AG08396 (cell line): ENCODE data around the gene SYTL3.

Experiments used
- DNase-seq: peaks from one replicate; pipeline ENCODE4 v3.0.0; 2012; ENCODE audit warnings: low spot score, mixed read lengths

SYTL3 gene

DNA sequence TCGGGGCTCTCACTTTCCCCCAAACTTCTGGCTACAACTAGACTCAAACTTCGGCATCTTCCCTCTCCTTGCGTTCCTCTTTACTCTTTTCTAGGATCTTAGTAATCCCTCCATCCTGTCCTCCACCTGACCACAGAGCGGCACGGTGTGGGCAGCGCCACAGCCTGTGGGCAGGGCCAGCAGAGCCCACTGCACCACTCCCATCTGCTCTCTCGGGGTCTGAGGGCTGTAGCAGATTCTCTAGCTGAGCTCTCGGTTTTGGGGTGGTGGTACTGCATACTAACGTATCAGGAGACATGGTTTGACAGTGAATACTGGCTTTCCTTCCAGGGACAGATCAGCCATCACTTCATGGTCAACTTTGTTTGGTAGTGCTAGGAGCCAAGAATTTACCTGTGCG, 111.9 kb downstream of the SYTL3 start:
- no peak for DNase-seq

GRCh38 chr6:158762787-158763433, 113.1 kb downstream of the SYTL3 start:
- DNase-seq: no peak

DNA sequence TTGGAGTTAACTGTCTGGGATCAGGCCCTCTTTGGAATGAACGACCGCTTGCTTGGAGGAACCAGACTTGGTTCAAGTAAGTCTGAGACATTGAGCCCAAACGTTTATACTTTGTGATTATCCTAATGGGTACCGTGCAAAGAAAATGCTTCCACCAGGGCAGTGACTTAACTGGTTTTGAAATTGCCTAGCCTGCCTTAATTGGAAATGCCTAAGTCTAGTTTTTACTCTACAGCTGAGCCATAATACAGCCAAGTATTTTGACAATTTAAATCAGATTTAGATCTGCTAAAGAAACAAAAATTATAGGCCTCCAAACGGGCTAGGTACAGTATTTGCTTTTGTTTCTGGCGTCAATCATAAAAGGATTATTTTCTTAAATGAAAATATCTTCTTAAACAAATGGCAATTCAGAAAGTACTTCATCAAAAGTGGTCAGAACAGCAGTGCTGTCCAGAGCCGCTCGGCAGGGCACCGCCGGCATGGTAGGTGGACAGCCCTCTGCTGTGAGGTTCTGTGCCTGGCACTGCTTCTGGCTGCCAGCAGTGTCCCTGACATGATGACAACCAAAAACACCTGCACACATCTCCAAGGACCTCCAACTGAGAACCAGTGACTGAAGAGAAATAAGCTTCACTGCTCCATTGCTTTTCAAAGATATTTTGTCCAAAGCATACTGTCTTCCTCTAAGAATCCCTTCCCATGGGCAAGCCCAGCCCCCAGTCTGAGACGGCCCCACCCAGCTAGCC, 113.8 kb downstream of the SYTL3 start:
- no peak for DNase-seq

DNA sequence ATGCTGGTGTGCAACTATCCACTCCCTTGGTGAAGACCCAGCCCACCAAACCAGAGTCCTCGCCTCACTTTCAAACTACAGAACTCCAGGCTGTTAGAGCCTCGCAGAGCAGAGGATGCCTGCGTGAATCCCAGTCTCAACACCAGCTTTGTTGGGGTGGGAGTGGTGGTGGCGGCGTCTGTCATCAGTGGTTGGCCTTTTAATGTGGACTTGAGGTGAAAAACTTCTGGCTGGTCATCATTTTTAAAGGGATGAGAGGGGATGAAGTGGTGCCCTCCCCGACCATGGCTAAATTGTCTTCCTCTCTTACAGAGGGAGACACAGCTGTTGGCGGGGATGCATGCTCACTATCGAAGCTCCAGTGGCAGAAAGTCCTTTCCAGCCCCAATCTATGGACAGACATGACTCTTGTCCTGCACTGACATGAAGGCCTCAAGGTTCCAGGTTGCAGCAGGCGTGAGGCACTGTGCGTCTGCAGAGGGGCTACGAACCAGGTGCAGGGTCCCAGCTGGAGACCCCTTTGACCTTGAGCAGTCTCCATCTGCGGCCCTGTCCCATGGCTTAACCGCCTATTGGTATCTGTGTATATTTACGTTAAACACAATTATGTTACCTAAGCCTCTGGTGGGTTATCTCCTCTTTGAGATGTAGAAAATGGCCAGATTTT, 114.5 kb downstream of the SYTL3 start:
- no peak for DNase-seq

DNA sequence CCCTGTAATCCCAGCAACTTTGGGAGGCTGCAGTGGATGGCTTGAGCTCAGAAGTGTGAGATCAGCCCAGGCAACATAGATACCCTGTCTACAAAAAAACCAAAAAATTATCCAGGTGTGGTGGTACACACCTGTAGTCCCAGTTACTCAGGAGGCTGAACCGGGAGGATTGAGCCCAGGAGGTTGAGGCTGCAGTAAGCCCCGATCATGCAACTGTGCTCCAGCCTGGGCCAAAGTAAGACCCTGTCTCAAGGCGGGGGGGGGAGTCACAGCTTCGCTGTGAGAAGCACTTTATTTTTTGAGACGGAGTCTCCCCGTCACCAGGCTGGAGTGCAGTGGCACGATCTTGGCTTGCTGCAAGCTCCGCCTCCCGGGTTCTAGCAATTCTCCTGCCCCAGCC, 115.1 kb downstream of the SYTL3 start:
- DNase-seq: no peak

GRCh38 chr6:158765499-158766068, 115.7 kb downstream of the SYTL3 start:
- no peak for DNase-seq

DNA sequence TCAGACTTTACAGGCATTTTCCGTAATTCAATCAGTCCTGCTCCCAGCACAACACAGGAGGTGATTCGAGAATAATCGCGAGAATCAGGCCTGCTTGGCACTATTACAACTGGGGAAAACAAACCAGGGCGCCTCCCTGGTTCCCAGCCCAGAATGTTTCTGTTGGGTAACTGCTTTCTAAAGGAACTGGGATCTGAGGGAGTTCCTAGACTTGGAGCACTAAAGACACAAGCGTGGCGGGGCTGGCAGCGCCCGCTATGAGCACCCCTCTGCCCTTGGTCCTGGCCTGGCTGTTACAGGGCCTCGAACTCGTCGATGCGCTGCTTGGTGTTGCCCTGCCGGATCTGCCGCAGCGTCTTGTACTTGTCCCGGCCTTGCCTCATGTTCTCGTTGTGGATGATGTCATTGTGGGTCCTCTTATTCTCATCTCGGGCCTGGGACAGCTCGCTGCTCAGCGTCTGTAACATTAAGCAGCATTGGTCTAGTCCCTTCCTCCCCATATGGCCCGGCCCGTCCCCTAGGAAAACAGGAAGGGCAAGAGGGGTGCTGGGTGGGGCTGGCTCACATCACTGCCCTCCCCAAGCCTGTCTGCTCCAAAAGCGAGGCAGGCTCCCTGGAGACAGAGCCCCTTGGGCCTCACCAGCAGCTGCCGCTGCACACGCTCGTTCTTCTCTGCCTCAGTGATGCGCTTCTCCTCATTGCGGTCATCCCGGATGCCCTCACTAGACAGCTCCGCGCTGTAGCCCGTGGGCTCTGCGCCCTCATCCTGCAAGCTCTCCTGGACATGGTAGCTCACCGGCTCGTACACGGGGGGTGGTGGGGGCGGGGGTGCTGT, 117.0 kb downstream of the SYTL3 start:
- DNase-seq: no peak

DNA sequence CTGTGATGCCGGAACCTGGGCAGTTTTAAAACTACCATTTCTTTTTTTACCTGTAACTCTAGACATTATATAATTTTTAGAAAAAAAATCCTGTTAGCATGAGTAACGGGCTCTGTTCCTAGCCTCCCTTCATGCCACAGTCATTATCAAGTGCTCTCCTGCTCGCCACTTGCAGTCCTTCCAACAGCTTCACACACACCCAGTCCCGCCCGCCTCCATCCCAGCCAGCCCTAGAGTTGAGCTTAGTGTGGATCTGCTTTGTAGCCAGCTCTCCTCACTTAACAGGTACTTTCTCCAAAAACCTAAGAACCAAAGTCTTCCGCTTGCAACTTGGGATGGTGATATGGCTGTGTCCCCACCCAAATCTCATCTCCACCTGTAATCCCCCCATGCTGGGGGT, 117.9 kb downstream of the SYTL3 start:
- no peak for DNase-seq

GRCh38 chr6:158768436-158768835, 118.6 kb downstream of the SYTL3 start:
- no peak for DNase-seq

DNA sequence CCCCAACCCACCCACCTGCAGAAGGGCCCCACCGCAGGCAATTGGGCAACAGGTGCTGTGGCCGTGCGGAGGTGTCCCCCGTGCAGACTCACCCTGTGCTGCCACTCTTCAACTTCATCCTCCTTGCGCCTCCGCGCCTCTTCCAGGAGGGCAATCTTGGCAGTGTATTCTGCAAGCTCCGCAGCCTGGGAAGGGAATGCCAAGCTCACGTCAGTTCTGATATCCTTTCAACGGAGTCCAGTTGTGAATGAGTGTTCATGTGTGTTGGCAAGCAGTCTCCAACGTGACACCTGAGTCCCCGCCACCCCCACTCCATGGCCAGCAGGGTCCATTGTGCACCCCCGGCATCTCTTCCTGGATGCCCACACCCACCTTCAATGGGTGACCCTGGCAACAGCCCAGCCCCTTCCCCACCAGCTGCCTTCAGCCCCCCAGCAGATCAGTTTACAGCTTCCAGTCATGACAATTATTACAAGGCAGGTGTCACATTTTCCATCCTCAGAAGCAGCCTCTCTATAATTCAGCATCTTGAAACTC, 119.4 kb downstream of the SYTL3 start:
- DNase-seq: no peak

DNA sequence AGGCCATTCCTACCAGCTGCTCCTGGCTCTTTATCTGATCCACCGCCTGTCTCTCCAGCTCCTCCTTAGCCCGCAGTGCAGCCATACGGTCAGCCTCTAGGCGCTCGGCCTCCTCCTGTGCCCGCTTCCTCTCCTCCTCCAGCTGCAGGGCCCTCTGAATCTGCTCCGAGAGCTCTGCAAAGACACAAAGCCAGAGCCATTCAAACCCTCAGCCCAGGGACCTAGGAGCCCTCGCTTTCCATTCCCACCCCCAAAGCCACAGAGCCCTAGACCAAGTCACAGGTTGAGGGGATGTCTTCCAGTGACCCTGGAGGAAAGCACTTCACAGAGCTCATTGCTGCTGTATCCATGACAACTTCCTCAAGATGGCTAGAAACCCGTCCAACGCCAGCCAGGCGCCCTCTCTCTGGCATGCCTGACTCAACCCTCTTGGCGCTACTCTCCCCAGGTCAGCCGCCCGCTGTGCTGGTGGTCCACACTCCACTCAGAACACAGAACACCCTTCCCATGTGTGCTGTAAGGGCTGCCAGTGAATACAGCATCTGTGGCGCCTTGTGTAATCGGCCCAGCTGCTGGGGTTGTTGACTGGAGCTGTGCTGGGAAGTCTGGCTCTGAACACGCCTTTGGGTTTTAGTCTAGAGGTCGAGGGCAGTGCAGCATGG, 120.0 kb downstream of the SYTL3 start:
- DNase-seq: no peak

- no peak for DNase-seq
Observed at GRCh38 chr6:158770533-158771330, 120.9 kb downstream of the SYTL3 start.

- DNase-seq: no peak
Observed at GRCh38 chr6:158771399-158772152, 121.7 kb downstream of the SYTL3 start.

- no peak for DNase-seq
Observed at GRCh38 chr6:158772172-158772571, 122.3 kb downstream of the SYTL3 start.

DNA sequence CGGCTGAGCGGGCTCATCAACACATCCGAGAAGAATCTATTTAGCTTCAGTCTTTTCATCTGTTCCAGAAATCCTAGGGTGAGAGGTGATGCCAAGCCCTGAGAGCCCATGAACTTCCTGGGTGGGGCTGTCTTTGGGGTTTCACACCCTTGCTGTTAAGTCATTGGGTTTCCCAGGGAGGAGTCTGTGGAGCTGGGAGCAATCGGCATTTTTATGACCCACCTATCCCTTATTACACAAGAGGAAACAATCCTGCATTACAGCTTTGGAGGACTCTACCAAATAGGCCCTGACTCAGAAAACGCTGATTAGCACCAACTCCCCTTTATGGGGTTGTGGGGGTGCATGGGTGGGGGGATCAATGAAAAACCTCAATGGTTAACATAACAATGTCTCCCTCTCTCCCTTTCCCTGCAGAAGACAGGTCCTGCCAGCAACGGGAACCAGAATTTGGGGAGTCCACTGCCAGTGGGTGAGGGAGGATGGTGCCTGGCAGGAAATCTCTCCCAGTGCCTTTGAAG, 123.1 kb downstream of the SYTL3 start:
- DNase-seq: no peak

GRCh38 chr6:158773581-158774449, 124.0 kb downstream of the SYTL3 start:
- no peak for DNase-seq

DNA sequence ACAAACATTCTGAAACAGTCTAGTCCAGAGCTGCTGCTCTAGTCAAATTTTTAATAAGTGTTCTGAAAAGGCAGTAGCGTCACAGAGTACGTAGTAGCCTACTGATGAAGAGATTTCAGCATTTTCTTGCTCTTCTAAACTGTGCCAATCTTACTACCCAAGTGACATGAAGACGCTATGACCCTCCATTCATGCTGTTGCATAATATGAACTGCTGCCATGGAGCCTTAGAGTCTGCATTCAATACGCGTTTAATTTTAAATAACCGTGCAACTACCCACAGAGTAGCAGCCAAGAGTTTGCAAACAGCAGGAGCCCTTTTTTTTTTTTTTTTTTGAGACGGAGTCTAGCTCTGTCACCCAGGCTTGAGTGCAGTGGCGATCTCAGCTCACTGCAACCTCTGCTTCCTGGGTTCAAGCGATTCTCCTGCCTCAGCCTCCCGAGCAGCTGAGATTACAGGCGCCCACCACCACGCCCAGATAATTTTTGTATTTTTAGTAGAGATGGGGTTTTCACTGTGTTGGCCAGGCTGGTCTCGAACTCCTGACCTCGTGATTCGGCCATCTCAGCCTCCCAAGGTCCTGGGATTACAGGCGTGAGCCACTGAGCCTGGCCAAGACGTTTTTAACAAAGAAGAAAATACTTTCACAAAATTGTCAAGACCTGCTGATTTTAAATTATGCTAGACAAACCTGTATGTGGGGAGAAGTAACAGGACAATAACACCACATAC, 125.0 kb downstream of the SYTL3 start:
- no peak for DNase-seq

- DNase-seq: no peak
Observed at GRCh38 chr6:158775832-158776231, 126.0 kb downstream of the SYTL3 start.
